GM12878 (cell line): Measurements from ENCODE around the gene SRSF3. TPM values are rescaled to one million over a fixed set of nuclear protein-coding genes. Genes with fewer than 3 reads are reported as not detected.

ENCODE experiments used
- BHLHE40 ChIP-seq, 2 experiments: fragments of 450-650 bp in 1 of 2; IDR thresholded peaks; 2 replicates each; pipeline ENCODE4 v1.6.1; 2011 to 2017; ENCODE audit warnings: low read depth in 2 of 2, borderline replicate concordance in 1 of 2, improper control_type of control experiment in 1 of 2, low read length in 1 of 2, mild to moderate bottlenecking in 1 of 2
- EGR1 ChIP-seq, 2 experiments: IDR thresholded peaks; 1 replicate in 1 of 2; 2 replicates in 1 of 2; pipeline ENCODE4 v1.6.1; 2011 to 2012; ENCODE audit warnings: low read depth in 2 of 2, low read length in 2 of 2, borderline replicate concordance in 1 of 2, mild to moderate bottlenecking in 1 of 2, moderate library complexity in 1 of 2
- ESRRA ChIP-seq: IDR thresholded peaks from 2 replicates; pipeline ENCODE4 v1.6.1; 2012; ENCODE audit warnings: mild to moderate bottlenecking, low read length, improper control_type of control experiment
- HDGF ChIP-seq: fragments of 450-650 bp; IDR thresholded peaks from 2 replicates; pipeline ENCODE4 v1.6.1; 2016; ENCODE audit warnings: antibody characterized with exemption
- IRF5 ChIP-seq: fragments of 450-650 bp; IDR thresholded peaks from 2 replicates; pipeline ENCODE4 v1.6.1; 2017; ENCODE audit warnings: borderline replicate concordance
- MAX ChIP-seq: IDR thresholded peaks from 2 replicates; pipeline ENCODE4 v1.6.1; 2012; ENCODE audit warnings: low read depth, low read length, improper control_type of control experiment
- MLLT1 ChIP-seq: fragments of 450-650 bp; IDR thresholded peaks from 2 replicates; pipeline ENCODE4 v1.6.1; 2016; ENCODE audit warnings: mild to moderate bottlenecking
- POLR2A ChIP-seq: IDR thresholded peaks from 2 replicates; pipeline ENCODE4 v1.6.1; 2011; ENCODE audit warnings: low read depth, mild to moderate bottlenecking, low read length
- PRDM15 ChIP-seq: fragments of 450-650 bp; formaldehyde crosslinking; IDR thresholded peaks from 2 replicates; pipeline ENCODE4 v1.4.0; 2020; ENCODE audit warnings: mild to moderate bottlenecking, moderate library complexity
- RELA ChIP-seq: fragments of 450-650 bp; IDR thresholded peaks from 2 replicates; pipeline ENCODE4 v1.8.0; 2014; ENCODE audit warnings: borderline replicate concordance; ENCODE audit not compliant: partially characterized antibody
- SREBF1 ChIP-seq: IDR thresholded peaks from 2 replicates; pipeline ENCODE4 v1.6.1; 2012; ENCODE audit warnings: mild to moderate bottlenecking, low read length
- TCF3 ChIP-seq: IDR thresholded peaks from 2 replicates; pipeline ENCODE4 v1.6.1; 2012; ENCODE audit warnings: low read depth, mild to moderate bottlenecking, low read length, borderline replicate concordance; ENCODE audit not compliant: insufficient read depth
- ZBED1 ChIP-seq: IDR thresholded peaks from 2 replicates; pipeline ENCODE4 v1.6.1; 2016; ENCODE audit warnings: borderline replicate concordance
- ZNF384 ChIP-seq: IDR thresholded peaks from 2 replicates; pipeline ENCODE4 v1.6.1; 2012; ENCODE audit warnings: low read depth, mild to moderate bottlenecking, low read length, improper control_type of control experiment, borderline replicate concordance
- polyA plus RNA-seq, 11 experiments: library from polyadenylated mRNA; depleted of rRNA in 4 of 11; unstranded in 6 of 11; stranded (reverse) in 5 of 11; fragments of >200 nt; fragmentation: Nextera tagmentation in 4 of 11; fragmentation: Illumina TruSeq in 1 of 11; extraction: Ambion mirVana in 4 of 11; extraction: Trizol in 1 of 11; gene quantifications; 1 replicate in 1 of 11; 2 replicates in 10 of 11; pipeline versions ENCODE4 v1.2.1 to v1.2.3, GENCODE V29; 2011 to 2016; ENCODE audit warnings: inconsistent platforms in 2 of 11, missing spikeins in 2 of 11, low read depth in 1 of 11
- total RNA-seq, 4 experiments: library from RNA; depleted of rRNA in 3 of 4; stranded (reverse); fragments of >200 nt in 3 of 4; fragmentation: Illumina TruSeq in 1 of 4; extraction: Trizol in 1 of 4; gene quantifications; 2 replicates each; pipeline versions ENCODE4 v1.2.1 to v1.2.3, GENCODE V29; 2013 to 2021

SRSF3 gene
- total and polyA plus RNA-seq, 10 of the 15 experiments (the other 5 are each of a cell fraction or from before 2014, with no cell fraction given): 195 to 1,377 (median 493) TPM

GRCh38 chr6:36594029-36594815 lies at the start of gene SRSF3 (continued):
- TF ChIP-seq PRDM15 (CRISPR knock-in tag): peak; percentile 68; the same call in 1 of the 2 replicates
- TF ChIP-seq ESRRA: no peak; the same call in 1 of the 2 replicates
- TF ChIP-seq ZNF384: no peak
- no peak for TF ChIP-seq SREBF1
- TF ChIP-seq MAX: peak; percentile 77
- peak in 1 of 2 experiments; percentile 60; a peak in 1 of 3 replicates for TF ChIP-seq EGR1 (IDR thresholded peaks at IDR 0.05; ENCODE audit: borderline replicate concordance in 1 of 2, low read depth in 2 of 2, low read length in 2 of 2)
- TF ChIP-seq RELA: peak; percentile 64
- TF ChIP-seq HDGF: peak; percentile 93; the same call in 1 of the 2 replicates
- TF ChIP-seq TCF3: peak; percentile 88; the same call in 1 of the 2 replicates
- peak; percentile 43; the same call in 1 of the 2 replicates for TF ChIP-seq IRF5
- peak; percentile 66 to 79 for TF ChIP-seq BHLHE40 (IDR thresholded peaks at IDR 0.05; ENCODE audit: borderline replicate concordance in 1 of 2, low read depth in 2 of 2, low read length in 1 of 2)
- peak; percentile 100 for TF ChIP-seq POLR2A
- TF ChIP-seq MLLT1: peak; percentile 97
- peak; percentile 92 for TF ChIP-seq ZBED1
